ENCODE results near the gene SCYGR1.

SCYGR1 gene

GRCh38 chr2:227414846-227415245 is 27.1 kb upstream of the SCYGR1 start:
- peak overlapping the region; percentile 73; the same call in 1 of the 2 replicates for H3K27ac ChIP-seq (ENCODE audit: low read depth, low read length)
- H2AFZ ChIP-seq (ENCODE audit: low read length, unreplicated experiment): no peak overlapping the region
- H3K27me3 ChIP-seq (ENCODE audit: insufficient read depth, low read length): no peaks in the 10 kb centered on the region

GRCh38 chr2:227413371-227413770 is 25.6 kb upstream of the SCYGR1 start:
- Histone ChIP-seq H2AFZ (ENCODE audit: low read length, unreplicated experiment) (no peak overlapping the region), H3K4me1 (ENCODE audit: control insufficient read depth, insufficient read depth, low read length, unreplicated experiment) (peaks cover 23% of the 10 kb centered on the region), H3K27me3 (ENCODE audit: insufficient read depth, low read length) (no peaks in the 10 kb centered on the region), H3K27ac (ENCODE audit: low read depth, low read length) (no peak overlapping the region), H3K4me3 (ENCODE audit: low read depth, low read length) (no peak overlapping the region), H3K36me3 (ENCODE audit: insufficient read depth, low read length) (no peaks in the 10 kb centered on the region), H3K79me2 (ENCODE audit: control insufficient read depth, insufficient read depth, low read length, unreplicated experiment) (no peaks in the 10 kb centered on the region)

More at GRCh38 chr2:227414846-227415245, 27.1 kb upstream of the SCYGR1 start:
- Histone ChIP-seq H3K79me2 (ENCODE audit: control insufficient read depth, insufficient read depth, low read length, unreplicated experiment) (no peaks in the 10 kb centered on the region), H3K4me3 (ENCODE audit: low read depth, low read length) (no peak overlapping the region), H3K36me3 (ENCODE audit: insufficient read depth, low read length) (no peaks in the 10 kb centered on the region), H3K4me1 (ENCODE audit: control insufficient read depth, insufficient read depth, low read length, unreplicated experiment) (peaks cover 23% of the 10 kb centered on the region)

GRCh38 chr2:227412877-227413276 is 25.1 kb upstream of the SCYGR1 start:
- Histone ChIP-seq H3K79me2 (ENCODE audit: control insufficient read depth, insufficient read depth, low read length, unreplicated experiment) (no peaks in the 10 kb centered on the region), H2AFZ (ENCODE audit: low read length, unreplicated experiment) (no peak overlapping the region), H3K4me1 (ENCODE audit: control insufficient read depth, insufficient read depth, low read length, unreplicated experiment) (peaks cover 23% of the 10 kb centered on the region), H3K4me3 (ENCODE audit: low read depth, low read length) (no peak overlapping the region), H3K27me3 (ENCODE audit: insufficient read depth, low read length) (no peaks in the 10 kb centered on the region), H3K27ac (ENCODE audit: low read depth, low read length) (no peak overlapping the region), H3K36me3 (ENCODE audit: insufficient read depth, low read length) (no peaks in the 10 kb centered on the region)

GRCh38 chr2:227411990-227412350 is 24.2 kb upstream of the SCYGR1 start:
- Histone ChIP-seq H3K4me1 (ENCODE audit: control insufficient read depth, insufficient read depth, low read length, unreplicated experiment) (peaks cover 29% of the 10 kb centered on the region), H3K79me2 (ENCODE audit: control insufficient read depth, insufficient read depth, low read length, unreplicated experiment) (no peaks in the 10 kb centered on the region), H2AFZ (ENCODE audit: low read length, unreplicated experiment) (no peak overlapping the region), H3K4me3 (ENCODE audit: low read depth, low read length) (no peak overlapping the region), H3K36me3 (ENCODE audit: insufficient read depth, low read length) (no peaks in the 10 kb centered on the region), H3K27me3 (ENCODE audit: insufficient read depth, low read length) (no peaks in the 10 kb centered on the region), H3K27ac (ENCODE audit: low read depth, low read length) (no peak overlapping the region)

- Histone ChIP-seq H3K27me3 (ENCODE audit: insufficient read depth, low read length) (no peaks in the 10 kb centered on the region), H3K79me2 (ENCODE audit: control insufficient read depth, insufficient read depth, low read length, unreplicated experiment) (no peaks in the 10 kb centered on the region), H3K4me3 (ENCODE audit: low read depth, low read length) (no peak overlapping the region), H3K4me1 (ENCODE audit: control insufficient read depth, insufficient read depth, low read length, unreplicated experiment) (peaks cover 34% of the 10 kb centered on the region), H3K36me3 (ENCODE audit: insufficient read depth, low read length) (no peaks in the 10 kb centered on the region), H2AFZ (ENCODE audit: low read length, unreplicated experiment) (no peak overlapping the region), H3K27ac (ENCODE audit: low read depth, low read length) (no peak overlapping the region)
Observed at GRCh38 chr2:227411320-227411989, 23.7 kb upstream of the SCYGR1 start.

- H3K4me1 ChIP-seq (ENCODE audit: control insufficient read depth, insufficient read depth, low read length, unreplicated experiment): peaks cover 32% of the 10 kb centered on the region
- no peaks in the 10 kb centered on the region for H3K27me3 ChIP-seq (ENCODE audit: insufficient read depth, low read length)
- no peak overlapping the region for H3K4me3 ChIP-seq (ENCODE audit: low read depth, low read length)
- H2AFZ ChIP-seq (ENCODE audit: low read length, unreplicated experiment): no peak overlapping the region
- no peak overlapping the region for H3K27ac ChIP-seq (ENCODE audit: low read depth, low read length)
- H3K79me2 ChIP-seq (ENCODE audit: control insufficient read depth, insufficient read depth, low read length, unreplicated experiment): no peaks in the 10 kb centered on the region
- H3K36me3 ChIP-seq (ENCODE audit: insufficient read depth, low read length): no peaks in the 10 kb centered on the region
Observed at GRCh38 chr2:227410191-227410590, 22.4 kb upstream of the SCYGR1 start.

GRCh38 chr2:227407591-227408151 is 19.9 kb upstream of the SCYGR1 start:
- Histone ChIP-seq H3K4me3 (ENCODE audit: low read depth, low read length) (no peak overlapping the region), H3K4me1 (ENCODE audit: control insufficient read depth, insufficient read depth, low read length, unreplicated experiment) (peaks cover 27% of the 10 kb centered on the region), H2AFZ (ENCODE audit: low read length, unreplicated experiment) (no peak overlapping the region), H3K79me2 (ENCODE audit: control insufficient read depth, insufficient read depth, low read length, unreplicated experiment) (no peaks in the 10 kb centered on the region), H3K27me3 (ENCODE audit: insufficient read depth, low read length) (no peaks in the 10 kb centered on the region), H3K36me3 (ENCODE audit: insufficient read depth, low read length) (no peaks in the 10 kb centered on the region), H3K27ac (ENCODE audit: low read depth, low read length) (peak overlapping the region; percentile 94)

GRCh38 chr2:227406177-227407031 is 18.7 kb upstream of the SCYGR1 start:
- Histone ChIP-seq H3K79me2 (ENCODE audit: control insufficient read depth, insufficient read depth, low read length, unreplicated experiment) (no peaks in the 10 kb centered on the region), H2AFZ (ENCODE audit: low read length, unreplicated experiment) (peak overlapping the region; percentile 12), H3K27me3 (ENCODE audit: insufficient read depth, low read length) (no peaks in the 10 kb centered on the region), H3K27ac (ENCODE audit: low read depth, low read length) (peak overlapping the region; percentile 94), H3K4me1 (ENCODE audit: control insufficient read depth, insufficient read depth, low read length, unreplicated experiment) (peaks cover 25% of the 10 kb centered on the region), H3K36me3 (ENCODE audit: insufficient read depth, low read length) (no peaks in the 10 kb centered on the region), H3K4me3 (ENCODE audit: low read depth, low read length) (peak overlapping the region; percentile 8; the same call in 1 of the 2 replicates)

GRCh38 chr2:227404585-227405271 is 17.0 kb upstream of the SCYGR1 start:
- H3K4me1 ChIP-seq (ENCODE audit: control insufficient read depth, insufficient read depth, low read length, unreplicated experiment): peaks cover 21% of the 10 kb centered on the region
- H3K27me3 ChIP-seq (ENCODE audit: insufficient read depth, low read length): no peaks in the 10 kb centered on the region
- H3K4me3 ChIP-seq (ENCODE audit: low read depth, low read length): no peak overlapping the region
- H3K27ac ChIP-seq (ENCODE audit: low read depth, low read length): no peak overlapping the region
- H3K36me3 ChIP-seq (ENCODE audit: insufficient read depth, low read length): no peaks in the 10 kb centered on the region
- no peak overlapping the region for H2AFZ ChIP-seq (ENCODE audit: low read length, unreplicated experiment)
- no peaks in the 10 kb centered on the region for H3K79me2 ChIP-seq (ENCODE audit: control insufficient read depth, insufficient read depth, low read length, unreplicated experiment)

GRCh38 chr2:227402959-227403358 is 15.2 kb upstream of the SCYGR1 start:
- Histone ChIP-seq H3K4me3 (ENCODE audit: low read depth, low read length) (no peak overlapping the region), H3K36me3 (ENCODE audit: insufficient read depth, low read length) (no peaks in the 10 kb centered on the region), H3K27me3 (ENCODE audit: insufficient read depth, low read length) (no peaks in the 10 kb centered on the region), H3K27ac (ENCODE audit: low read depth, low read length) (no peak overlapping the region), H3K4me1 (ENCODE audit: control insufficient read depth, insufficient read depth, low read length, unreplicated experiment) (peaks cover 21% of the 10 kb centered on the region), H3K79me2 (ENCODE audit: control insufficient read depth, insufficient read depth, low read length, unreplicated experiment) (no peaks in the 10 kb centered on the region), H2AFZ (ENCODE audit: low read length, unreplicated experiment) (no peak overlapping the region)

All from ACC112 (cell line).